Activated effector memory CD4-positive, alpha-beta T cell treated with anti-CD3 and anti-CD28 coated beads, Interleukin-2, amount 50 U/mL, for 16 hours (primary cell): ENCODE measurements around the gene HSD11B1L.

ENCODE experiments used
- DNase-seq: peaks from one replicate; pipeline ENCODE4 v3.0.0-alpha.2; 2020

HSD11B1L gene

GRCh38 chr19:5667751-5668271 lies 13.0 kb upstream of the HSD11B1L start:
- no peak for DNase-seq

- no peak for DNase-seq
Measured at GRCh38 chr19:5669212-5669611, 11.6 kb upstream of the HSD11B1L start.

- no peak for DNase-seq
Measured at GRCh38 chr19:5671600-5671999, 9.2 kb upstream of the HSD11B1L start.

- no peak for DNase-seq
Measured at GRCh38 chr19:5672708-5673459, 7.9 kb upstream of the HSD11B1L start.

GRCh38 chr19:5673752-5674151 lies 7.1 kb upstream of the HSD11B1L start:
- no peak for DNase-seq

GRCh38 chr19:5674714-5675113 lies 6.1 kb upstream of the HSD11B1L start:
- no peak for DNase-seq

- DNase-seq = no peak
Measured at GRCh38 chr19:5676105-5676771, 4.6 kb upstream of the HSD11B1L start.

GRCh38 chr19:5676772-5677105 lies 4.1 kb upstream of the HSD11B1L start:
- DNase-seq = no peak

GRCh38 chr19:5677136-5677535 lies 3.7 kb upstream of the HSD11B1L start:
- no peak for DNase-seq

- no peak for DNase-seq
Measured at GRCh38 chr19:5677580-5677979, 3.2 kb upstream of the HSD11B1L start.

GRCh38 chr19:5678071-5678718 lies 2.6 kb upstream of the HSD11B1L start:
- no peak for DNase-seq

GRCh38 chr19:5679289-5680083 lies 1.3 kb upstream of the HSD11B1L start:
- no peak for DNase-seq

GRCh38 chr19:5680084-5680436 lies 767 bp upstream of the HSD11B1L start:
- no peak for DNase-seq

GRCh38 chr19:5681391-5682106 lies 722 bp downstream of the HSD11B1L start:
- no peak for DNase-seq

- no peak for DNase-seq
Measured at GRCh38 chr19:5682107-5682482, 1.3 kb downstream of the HSD11B1L start.

- no peak for DNase-seq
Measured at GRCh38 chr19:5683177-5683886, 2.5 kb downstream of the HSD11B1L start.

GRCh38 chr19:5684694-5685430 lies 4.0 kb downstream of the HSD11B1L start:
- no peak for DNase-seq

- DNase-seq = no peak
Measured at GRCh38 chr19:5686326-5686646, 5.5 kb downstream of the HSD11B1L start.

GRCh38 chr19:5686647-5687359 lies 6.0 kb downstream of the HSD11B1L start:
- DNase-seq = peak; percentile 99

- DNase-seq = no peak
Measured at GRCh38 chr19:5687360-5688198, 6.8 kb downstream of the HSD11B1L start.
